ENCODE measurements around the gene ARHGEF1. TPM values are rescaled to one million over a fixed set of nuclear protein-coding genes. Genes with fewer than 3 reads are reported as not detected.

The ARHGEF1 gene
- total RNA-seq, 1 donor from 2014 or later = 25.0 TPM

DNA sequence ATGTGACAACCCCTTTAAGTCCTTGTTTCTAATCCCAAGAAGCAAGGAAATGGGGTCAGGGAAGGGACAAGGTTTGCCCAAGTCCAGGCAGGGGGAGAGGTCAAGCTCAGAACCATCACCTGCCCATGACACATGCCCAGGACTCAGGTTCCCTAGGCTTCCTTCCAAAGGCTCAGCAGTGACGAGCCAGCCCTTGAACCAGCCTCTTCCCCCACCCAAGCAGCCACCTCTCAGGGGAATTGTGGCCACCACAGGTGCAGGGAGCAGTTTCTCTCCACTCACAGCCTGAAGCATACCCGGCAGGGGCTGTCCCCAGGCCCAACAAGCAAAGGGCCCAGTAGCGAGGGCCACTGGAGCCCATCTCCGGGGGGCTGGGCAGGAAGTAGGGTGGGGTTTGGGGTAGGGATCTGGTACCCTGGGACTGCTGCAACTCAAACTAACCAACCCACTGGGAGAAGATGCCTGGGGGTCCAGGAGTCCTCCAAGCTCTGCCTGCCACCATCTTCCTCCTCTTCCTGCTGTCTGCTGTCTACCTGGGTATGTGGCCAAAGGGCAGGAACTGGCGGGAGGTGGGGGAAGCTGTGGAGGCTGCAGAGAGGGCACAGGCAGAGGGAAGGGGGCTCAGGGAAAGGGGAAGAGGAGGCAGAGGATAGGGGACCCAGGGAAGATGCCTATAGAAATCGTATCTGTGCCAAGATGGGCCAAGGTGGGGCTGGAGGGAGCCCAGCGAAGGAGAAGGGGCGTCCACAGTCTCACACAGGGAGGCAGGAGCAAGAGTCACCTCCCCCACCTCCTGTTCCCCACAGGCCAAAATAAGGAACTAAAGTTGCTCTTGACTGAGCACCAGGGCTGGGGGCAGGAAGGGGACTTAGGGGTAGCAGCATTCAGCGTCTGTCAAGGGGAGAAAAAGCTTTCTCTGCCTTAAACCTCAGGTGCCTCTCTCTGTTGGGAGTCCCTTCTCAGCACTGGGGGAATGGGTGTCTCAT, 5.8 kb upstream of the ARHGEF1 start, which contains the start of gene CD79A:
Gene CD79A (plus strand): TSS at position 433 of the 986 bp plus-strand sequence. CDS start 26 bp downstream, at position 459.
- H3K27me3 ChIP-seq (ENCODE audit: control insufficient read depth, insufficient read depth, low read length) = no peaks in the 10 kb centered on the region
- TF ChIP-seq, protein P1, sequence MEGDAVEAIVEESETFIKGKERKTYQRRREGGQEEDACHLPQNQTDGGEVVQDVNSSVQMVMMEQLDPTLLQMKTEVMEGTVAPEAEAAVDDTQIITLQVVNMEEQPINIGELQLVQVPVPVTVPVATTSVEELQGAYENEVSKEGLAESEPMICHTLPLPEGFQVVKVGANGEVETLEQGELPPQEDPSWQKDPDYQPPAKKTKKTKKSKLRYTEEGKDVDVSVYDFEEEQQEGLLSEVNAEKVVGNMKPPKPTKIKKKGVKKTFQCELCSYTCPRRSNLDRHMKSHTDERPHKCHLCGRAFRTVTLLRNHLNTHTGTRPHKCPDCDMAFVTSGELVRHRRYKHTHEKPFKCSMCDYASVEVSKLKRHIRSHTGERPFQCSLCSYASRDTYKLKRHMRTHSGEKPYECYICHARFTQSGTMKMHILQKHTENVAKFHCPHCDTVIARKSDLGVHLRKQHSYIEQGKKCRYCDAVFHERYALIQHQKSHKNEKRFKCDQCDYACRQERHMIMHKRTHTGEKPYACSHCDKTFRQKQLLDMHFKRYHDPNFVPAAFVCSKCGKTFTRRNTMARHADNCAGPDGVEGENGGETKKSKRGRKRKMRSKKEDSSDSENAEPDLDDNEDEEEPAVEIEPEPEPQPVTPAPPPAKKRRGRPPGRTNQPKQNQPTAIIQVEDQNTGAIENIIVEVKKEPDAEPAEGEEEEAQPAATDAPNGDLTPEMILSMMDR (IDR thresholded peaks at IDR 0.05; ENCODE audit: insufficient read depth, low read length, severe bottlenecking) = no peak
- FAIRE-seq = no peak
- DNase-seq (ENCODE audit: low read depth) = no peak
- H3K36me3 ChIP-seq (ENCODE audit: control insufficient read depth, insufficient read depth, low read length) = no peaks in the 10 kb centered on the region
- H3K4me3 ChIP-seq (ENCODE audit: low read depth, low read length) = no peak within 1 kb of the TSS

DNA sequence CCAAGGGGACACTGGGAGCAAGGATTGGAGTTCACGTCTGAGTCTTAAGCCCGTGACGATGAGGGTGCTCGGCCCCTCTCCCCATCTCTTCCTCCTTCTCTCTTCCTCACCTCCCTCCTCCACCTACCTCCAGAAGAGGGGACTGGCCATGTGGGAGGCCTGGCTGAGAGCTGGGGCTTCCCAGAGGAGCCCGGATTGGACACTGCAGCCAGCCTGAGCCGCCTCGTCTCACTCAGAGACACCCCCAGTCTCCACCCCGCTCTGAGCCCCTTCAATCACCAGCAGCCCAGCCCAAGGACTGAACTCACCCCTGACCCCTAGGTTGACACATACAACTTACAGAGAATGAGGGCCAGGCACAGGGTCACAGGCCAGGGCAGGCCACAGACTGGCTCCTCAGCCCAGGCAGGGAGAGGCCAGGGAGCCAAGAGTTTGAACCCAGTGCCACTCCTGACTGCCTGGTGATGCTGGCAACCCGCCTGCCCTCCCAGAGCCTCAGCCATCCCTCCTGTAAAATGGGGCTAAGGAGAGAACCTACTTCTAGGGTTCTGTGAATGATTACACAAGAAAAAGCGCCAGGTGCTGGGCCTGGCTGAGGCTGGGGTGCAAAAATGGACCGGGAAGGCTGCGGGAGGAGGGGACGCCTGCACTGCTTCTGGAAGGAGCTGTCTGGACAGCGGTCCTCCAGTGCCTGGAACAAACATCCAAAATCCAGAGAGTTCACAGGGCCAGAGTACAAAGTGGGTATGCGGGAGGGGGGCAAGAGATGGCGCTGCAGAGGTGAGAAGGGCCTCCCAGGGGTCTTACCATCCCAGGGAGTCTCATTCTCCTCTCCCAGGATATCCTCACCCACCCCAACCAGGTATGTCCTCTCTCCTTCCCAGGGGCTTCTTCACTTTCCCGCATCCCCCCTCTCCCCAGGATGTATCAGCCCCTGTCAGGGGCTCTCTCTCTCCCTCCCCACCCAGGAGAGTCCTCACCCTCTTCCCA, 4.8 kb upstream of the ARHGEF1 start:
- no peak for FAIRE-seq
- TF ChIP-seq, protein P1 (IDR thresholded peaks at IDR 0.05; ENCODE audit: insufficient read depth, low read length, severe bottlenecking) = no peak
- Histone ChIP-seq H3K4me3 (ENCODE audit: low read depth, low read length) (no peak overlapping the region), H3K36me3 (ENCODE audit: control insufficient read depth, insufficient read depth, low read length) (no peaks in the 10 kb centered on the region), H3K27me3 (ENCODE audit: control insufficient read depth, insufficient read depth, low read length) (no peaks in the 10 kb centered on the region)
- no peak for DNase-seq (ENCODE audit: low read depth)

DNA sequence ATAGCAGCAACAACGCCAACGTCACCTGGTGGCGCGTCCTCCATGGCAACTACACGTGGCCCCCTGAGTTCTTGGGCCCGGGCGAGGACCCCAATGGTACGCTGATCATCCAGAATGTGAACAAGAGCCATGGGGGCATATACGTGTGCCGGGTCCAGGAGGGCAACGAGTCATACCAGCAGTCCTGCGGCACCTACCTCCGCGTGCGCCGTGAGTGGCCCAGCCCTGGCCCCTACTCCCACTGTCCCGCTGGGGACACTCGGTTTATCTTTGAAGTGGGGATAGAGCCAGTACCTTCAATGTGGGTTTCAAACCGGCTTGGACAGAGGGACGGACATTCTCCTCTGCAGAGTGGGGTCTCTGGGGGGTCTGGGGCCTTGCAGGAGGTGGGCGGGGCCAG, 3.9 kb upstream of the ARHGEF1 start:
- no peaks in the 10 kb centered on the region for H3K27me3 ChIP-seq (ENCODE audit: control insufficient read depth, insufficient read depth, low read length)
- TF ChIP-seq, protein P1 (IDR thresholded peaks at IDR 0.05; ENCODE audit: insufficient read depth, low read length, severe bottlenecking) = no peak
- no peaks in the 10 kb centered on the region for H3K36me3 ChIP-seq (ENCODE audit: control insufficient read depth, insufficient read depth, low read length)
- no peak for DNase-seq (ENCODE audit: low read depth)
- H3K4me3 ChIP-seq (ENCODE audit: low read depth, low read length) = no peak overlapping the region
- no peak for FAIRE-seq

DNA sequence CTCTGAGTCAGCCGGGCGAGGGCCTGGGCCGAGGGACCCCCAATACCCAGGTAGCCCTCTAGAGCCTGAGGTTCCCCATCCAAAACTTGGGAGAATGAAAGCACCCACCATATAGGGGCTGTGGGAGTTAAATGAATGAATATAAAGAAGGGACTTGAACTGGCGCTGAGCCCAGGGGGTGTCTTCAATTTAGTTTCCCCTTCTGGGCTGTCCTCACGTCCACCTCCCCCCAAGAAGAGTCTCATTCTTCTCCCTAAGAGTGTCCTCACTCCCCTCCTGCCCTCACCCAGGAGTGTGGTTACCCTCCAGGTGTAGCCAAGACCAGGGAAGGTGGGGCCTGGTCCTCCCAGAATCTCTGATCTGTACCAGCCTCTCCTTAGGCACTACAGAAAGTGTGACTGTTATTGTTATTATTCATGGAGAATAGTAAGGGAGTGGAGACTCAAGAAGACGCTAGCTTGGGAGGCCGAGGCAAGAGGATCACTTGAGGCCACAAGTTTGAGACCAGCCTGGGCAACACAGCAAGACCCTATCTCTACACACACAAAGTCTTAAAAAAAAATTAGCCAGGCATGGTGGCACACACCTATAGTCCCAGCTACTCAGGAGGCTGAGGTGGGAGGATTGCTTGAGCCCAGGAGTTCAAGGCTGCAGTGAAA, 3.2 kb upstream of the ARHGEF1 start:
- FAIRE-seq = no peak
- Histone ChIP-seq H3K4me3 (ENCODE audit: low read depth, low read length) (no peak overlapping the region), H3K36me3 (ENCODE audit: control insufficient read depth, insufficient read depth, low read length) (no peaks in the 10 kb centered on the region), H3K27me3 (ENCODE audit: control insufficient read depth, insufficient read depth, low read length) (no peaks in the 10 kb centered on the region)
- TF ChIP-seq, protein P1 (IDR thresholded peaks at IDR 0.05; ENCODE audit: insufficient read depth, low read length, severe bottlenecking) = no peak
- DNase-seq (ENCODE audit: low read depth) = no peak

DNA sequence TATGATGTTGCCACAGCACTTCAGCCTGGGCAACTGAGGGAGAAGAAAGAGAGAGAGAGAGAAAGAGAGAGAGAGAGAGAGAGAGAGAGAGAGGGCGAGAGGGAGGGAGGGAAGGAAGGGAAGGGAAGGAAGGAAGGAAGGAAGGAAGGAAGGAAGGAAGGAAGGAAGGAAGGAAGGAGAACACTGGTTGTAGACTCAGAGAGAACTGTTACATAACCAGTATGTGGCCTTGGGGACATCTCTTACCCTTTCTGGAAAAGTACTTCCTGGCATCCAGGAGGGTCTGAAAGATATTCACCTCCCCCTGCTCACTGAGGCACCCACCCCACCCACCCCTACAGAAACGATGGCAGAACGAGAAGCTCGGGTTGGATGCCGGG, 2.7 kb upstream of the ARHGEF1 start:
- no peak overlapping the region for H3K4me3 ChIP-seq (ENCODE audit: low read depth, low read length)
- H3K27me3 ChIP-seq (ENCODE audit: control insufficient read depth, insufficient read depth, low read length) = no peaks in the 10 kb centered on the region
- TF ChIP-seq, protein P1 (IDR thresholded peaks at IDR 0.05; ENCODE audit: insufficient read depth, low read length, severe bottlenecking) = no peak
- H3K36me3 ChIP-seq (ENCODE audit: control insufficient read depth, insufficient read depth, low read length) = no peaks in the 10 kb centered on the region
- no peak for DNase-seq (ENCODE audit: low read depth)
- FAIRE-seq = peak; percentile 23
